Heart left ventricle (tissue), 13 donors: ENCODE measurements around the gene MYO10.

Experiments used
- POLR2A ChIP-seq, 2 donors: fragments of 450-650 bp; IDR thresholded peaks; one replicate each; pipeline ENCODE4 v1.6.1; 2017; ENCODE audit warnings: antibody characterized with exemption in 2 of 2, mild to moderate bottlenecking in 2 of 2, moderate library complexity in 2 of 2
- TF ChIP-seq, protein P1 (sequence below), 12 donors: fragments of 200-600 bp; sonication (generic) in 4 of 12; IDR thresholded peaks; one replicate each; pipeline versions ENCODE4 v1.5.0 to v1.8.0; 2018 to 2022; ENCODE audit warnings: antibody characterized with exemption in 12 of 12, mild to moderate bottlenecking in 5 of 12
- donor health status: ischemic (EF 13 %, LVEDD 7.1; RV severe dilation, severe dysfunction).
- donor health status: DM: no; HTN: yes; CAD: no.
- donor health status: DM: no; HTN: no; CAD: no.
- donor health status: ischemic (EF 25% LVEDD 6.9; RV normal size, moderate dysfunction).
- donor health status: ischemic (EF 25% LVEDD 5.7; RV mildly dilated, moderate dysfunction).
- donor health status: ischemic (EF 35%, LVEDD 5.7; RV mildly dilated, moderate dysfunction).
- donor health status: nonischemic (EF 11% LVEDD 7.7; RV severe dilation, severe dysfunction).
- donor health status: DM: yes; HTN: yes; CAD: no.
- donor health status: PGD.
- donor health status: ischemic (EF 29% LVEDD 5.4; RV normal size, mild dysfunction).
- donor health status: nonischemic (EF 23%, LVEDD 6.1; RV moderate dilation, normal function).

DNA sequence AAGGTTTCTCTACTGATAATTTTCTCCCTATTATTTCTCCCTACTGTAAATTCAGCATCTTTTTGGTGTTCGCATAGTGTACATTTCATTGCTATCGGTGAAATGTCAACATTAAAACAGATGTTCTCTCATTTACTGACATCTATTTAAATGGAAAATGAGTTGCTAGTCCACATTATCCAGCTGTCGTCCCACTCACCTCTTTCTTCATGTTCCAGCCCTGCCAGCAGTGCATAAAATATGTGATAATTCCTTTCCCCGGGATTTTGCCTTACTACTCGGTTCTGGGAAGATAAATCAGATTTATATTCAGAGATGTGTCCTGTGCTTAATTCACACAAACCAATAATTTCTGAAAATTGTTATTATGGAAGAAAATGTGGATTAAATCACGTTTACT is 155.8 kb downstream of the MYO10 start:
- no peak for TF ChIP-seq POLR2A (IDR thresholded peaks at IDR 0.05)
- TF ChIP-seq, protein P1, sequence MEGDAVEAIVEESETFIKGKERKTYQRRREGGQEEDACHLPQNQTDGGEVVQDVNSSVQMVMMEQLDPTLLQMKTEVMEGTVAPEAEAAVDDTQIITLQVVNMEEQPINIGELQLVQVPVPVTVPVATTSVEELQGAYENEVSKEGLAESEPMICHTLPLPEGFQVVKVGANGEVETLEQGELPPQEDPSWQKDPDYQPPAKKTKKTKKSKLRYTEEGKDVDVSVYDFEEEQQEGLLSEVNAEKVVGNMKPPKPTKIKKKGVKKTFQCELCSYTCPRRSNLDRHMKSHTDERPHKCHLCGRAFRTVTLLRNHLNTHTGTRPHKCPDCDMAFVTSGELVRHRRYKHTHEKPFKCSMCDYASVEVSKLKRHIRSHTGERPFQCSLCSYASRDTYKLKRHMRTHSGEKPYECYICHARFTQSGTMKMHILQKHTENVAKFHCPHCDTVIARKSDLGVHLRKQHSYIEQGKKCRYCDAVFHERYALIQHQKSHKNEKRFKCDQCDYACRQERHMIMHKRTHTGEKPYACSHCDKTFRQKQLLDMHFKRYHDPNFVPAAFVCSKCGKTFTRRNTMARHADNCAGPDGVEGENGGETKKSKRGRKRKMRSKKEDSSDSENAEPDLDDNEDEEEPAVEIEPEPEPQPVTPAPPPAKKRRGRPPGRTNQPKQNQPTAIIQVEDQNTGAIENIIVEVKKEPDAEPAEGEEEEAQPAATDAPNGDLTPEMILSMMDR (IDR thresholded peaks at IDR 0.05), result no peak
